ENCODE results near the gene INPP5A. TPM values are rescaled to one million over a fixed set of nuclear protein-coding genes. Genes with fewer than 3 reads are reported as not detected.

INPP5A gene
- total and polyA plus RNA-seq, 11 donors = 38.6 to 179 (median 102) TPM

DNA sequence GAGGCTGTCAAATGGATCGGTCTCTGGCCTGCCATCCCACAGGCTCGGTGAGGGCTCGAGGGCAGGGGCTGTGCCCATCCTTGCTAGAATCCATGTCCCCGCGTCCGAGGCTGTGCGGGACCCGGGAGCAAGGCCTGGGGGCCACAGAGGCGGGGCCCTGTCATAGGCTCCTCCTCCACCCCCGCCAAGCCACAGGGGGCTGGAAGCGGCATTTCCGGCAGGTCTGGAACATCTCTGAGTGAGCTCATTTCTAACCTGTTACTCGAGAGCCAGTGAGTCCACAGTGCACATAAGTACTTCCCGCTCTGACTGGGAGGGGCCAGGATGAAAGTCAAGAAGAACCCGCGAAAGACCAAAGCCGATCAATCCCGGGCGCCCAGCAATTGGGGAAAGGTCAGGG is 190.7 kb downstream of the INPP5A start:
- H3K4me3 ChIP-seq = no peak overlapping the region
- ATAC-seq (no peak), DNase-seq (no peak)
- H3K4me1 ChIP-seq = no peaks in the 10 kb centered on the region
- H3K27ac ChIP-seq = no peak overlapping the region
- no peaks in the 10 kb centered on the region for H3K9me3 ChIP-seq
- H3K36me3 ChIP-seq = peaks cover 0 to 51% (median 22%) of the 10 kb centered on the region in 9 donors
- no peak for TF ChIP-seq POLR2A (IDR thresholded peaks at IDR 0.05)
- TF ChIP-seq, protein P1, sequence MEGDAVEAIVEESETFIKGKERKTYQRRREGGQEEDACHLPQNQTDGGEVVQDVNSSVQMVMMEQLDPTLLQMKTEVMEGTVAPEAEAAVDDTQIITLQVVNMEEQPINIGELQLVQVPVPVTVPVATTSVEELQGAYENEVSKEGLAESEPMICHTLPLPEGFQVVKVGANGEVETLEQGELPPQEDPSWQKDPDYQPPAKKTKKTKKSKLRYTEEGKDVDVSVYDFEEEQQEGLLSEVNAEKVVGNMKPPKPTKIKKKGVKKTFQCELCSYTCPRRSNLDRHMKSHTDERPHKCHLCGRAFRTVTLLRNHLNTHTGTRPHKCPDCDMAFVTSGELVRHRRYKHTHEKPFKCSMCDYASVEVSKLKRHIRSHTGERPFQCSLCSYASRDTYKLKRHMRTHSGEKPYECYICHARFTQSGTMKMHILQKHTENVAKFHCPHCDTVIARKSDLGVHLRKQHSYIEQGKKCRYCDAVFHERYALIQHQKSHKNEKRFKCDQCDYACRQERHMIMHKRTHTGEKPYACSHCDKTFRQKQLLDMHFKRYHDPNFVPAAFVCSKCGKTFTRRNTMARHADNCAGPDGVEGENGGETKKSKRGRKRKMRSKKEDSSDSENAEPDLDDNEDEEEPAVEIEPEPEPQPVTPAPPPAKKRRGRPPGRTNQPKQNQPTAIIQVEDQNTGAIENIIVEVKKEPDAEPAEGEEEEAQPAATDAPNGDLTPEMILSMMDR (IDR thresholded peaks at IDR 0.05) = no peak
- H3K27me3 ChIP-seq = no peaks in the 10 kb centered on the region
- intact Hi-C loops (cut with DNase I) = no loop called here
- WGBS, 4 donors = 93 to 98% (median 94%) methylated on average over 19 of the region's 19 CpGs

DNA sequence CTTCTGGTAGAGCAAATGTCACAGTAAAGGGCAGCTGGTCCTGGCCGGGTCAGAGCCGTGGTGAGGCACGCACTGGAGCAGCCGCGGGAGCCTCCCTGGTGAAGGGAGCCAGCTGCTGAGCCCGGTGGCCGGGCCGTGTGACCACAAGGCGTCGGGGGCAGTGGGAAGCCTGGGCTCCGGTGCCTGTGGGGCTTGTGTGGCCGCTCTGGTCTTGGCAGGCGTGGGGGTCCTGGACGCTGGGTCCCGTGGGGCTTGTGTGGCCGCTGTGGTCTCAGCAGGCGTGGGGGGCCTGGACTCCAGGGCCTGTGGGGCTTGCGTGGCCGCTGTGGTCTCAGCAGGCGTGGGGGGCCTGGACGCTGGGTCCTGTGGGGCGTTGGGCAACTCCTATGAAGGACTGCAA is 191.2 kb downstream of the INPP5A start:
- H3K4me3 ChIP-seq = no peak overlapping the region
- H3K4me1 ChIP-seq = no peaks in the 10 kb centered on the region
- no peaks in the 10 kb centered on the region for H3K27me3 ChIP-seq
- no peak overlapping the region for H3K27ac ChIP-seq
- no peaks in the 10 kb centered on the region for H3K9me3 ChIP-seq
- H3K36me3 ChIP-seq = peaks cover 0 to 51% (median 22%) of the 10 kb centered on the region in 9 donors
- no peak for TF ChIP-seq POLR2A (IDR thresholded peaks at IDR 0.05)
- TF ChIP-seq, protein P1 (IDR thresholded peaks at IDR 0.05) = no peak
- no peak for DNase-seq
- intact Hi-C loops (cut with DNase I) = no loop called here
- ATAC-seq = no peak
- WGBS, 4 donors = 93 to 98% (median 96%) methylated on average over 22 of the region's 22 CpGs

DNA sequence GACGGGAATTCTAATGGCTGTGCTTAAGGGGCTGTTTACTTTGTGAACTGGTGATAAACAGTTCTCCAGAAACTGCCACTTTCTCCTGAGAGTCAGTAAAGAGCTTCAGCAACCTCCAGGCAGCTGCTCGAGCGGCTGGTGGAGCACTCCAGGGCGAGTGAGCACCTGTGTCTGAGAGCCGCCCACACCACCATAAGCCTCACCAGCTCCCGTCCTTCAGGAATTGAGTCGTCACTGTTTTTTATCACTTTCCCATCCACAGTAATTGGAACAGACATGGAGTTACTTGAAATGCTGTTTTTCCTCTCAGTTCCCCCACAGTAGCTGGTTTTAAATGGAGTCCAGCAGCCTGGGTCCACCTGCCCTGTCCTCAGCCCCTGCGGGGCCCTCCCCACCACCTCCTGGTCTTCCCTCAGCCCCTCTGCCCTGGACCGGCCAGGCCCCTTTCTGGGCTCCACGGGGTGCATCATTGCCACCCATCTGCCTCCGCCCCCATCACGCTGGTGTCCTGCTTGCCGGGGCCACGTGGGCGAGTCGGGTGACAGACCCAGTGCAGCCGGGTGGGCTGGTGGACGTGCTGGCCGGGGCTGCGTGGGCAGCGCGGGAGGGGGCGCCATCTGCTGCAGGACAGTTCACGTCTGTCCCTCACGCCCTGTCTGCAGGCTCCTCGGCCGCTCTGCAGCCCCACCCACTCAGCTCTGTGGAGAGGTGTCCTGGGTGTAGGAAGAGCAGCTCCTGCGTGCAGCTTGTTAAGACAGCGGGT is 192.4 kb downstream of the INPP5A start:
- TF ChIP-seq POLR2A (IDR thresholded peaks at IDR 0.05) = no peak
- TF ChIP-seq, protein P1 (IDR thresholded peaks at IDR 0.05) = no peak
- intact Hi-C loops (cut with DNase I) = no loop called here
- ATAC-seq (no peak), DNase-seq (no peak)
- Histone ChIP-seq H3K27ac (no peak overlapping the region), H3K27me3 (no peaks in the 10 kb centered on the region), H3K36me3 (peaks cover 0 to 50% (median 22%) of the 10 kb centered on the region in 9 donors), H3K9me3 (no peaks in the 10 kb centered on the region), H3K4me3 (no peak overlapping the region), H3K4me1 (no peaks in the 10 kb centered on the region)
- 88 to 93% (median 90%) methylated on average over 25 to 29 of the region's 29 CpGs for WGBS, 4 donors

DNA sequence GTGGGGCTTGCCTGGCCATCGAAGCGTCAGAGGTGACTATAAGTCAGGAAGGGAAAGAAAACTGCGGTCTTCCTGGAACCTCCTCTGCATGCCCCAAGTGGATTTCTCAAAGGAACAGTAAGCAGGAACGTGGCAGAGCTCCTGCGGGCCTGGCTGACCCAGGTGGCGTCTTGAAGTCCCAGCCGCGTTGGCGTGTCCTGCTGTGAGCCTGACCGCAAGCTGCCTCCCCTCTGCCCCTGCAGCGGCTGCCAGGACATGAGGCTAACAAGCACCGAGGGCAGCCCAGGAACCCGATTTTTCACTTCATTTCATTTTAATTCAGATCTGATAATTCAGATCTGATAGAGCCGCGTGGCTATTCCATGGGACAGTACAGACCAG is 193.0 kb downstream of the INPP5A start:
- H3K9me3 ChIP-seq = no peaks in the 10 kb centered on the region
- WGBS, 4 donors = 87 to 92% (median 91%) methylated on average over 15 of the region's 15 CpGs
- no peak overlapping the region for H3K4me3 ChIP-seq
- H3K36me3 ChIP-seq = peaks cover 0 to 46% (median 22%) of the 10 kb centered on the region in 9 donors
- intact Hi-C loops (cut with DNase I) = no loop called here
- TF ChIP-seq, protein P1 (IDR thresholded peaks at IDR 0.05) = no peak
- TF ChIP-seq POLR2A (IDR thresholded peaks at IDR 0.05) = no peak
- no peaks in the 10 kb centered on the region for H3K27me3 ChIP-seq
- no peak overlapping the region for H3K27ac ChIP-seq
- no peak for ATAC-seq
- no peaks in the 10 kb centered on the region for H3K4me1 ChIP-seq
- DNase-seq = no peak
